Measurements from ENCODE around the gene KRT78.
"Not testable (repeated sequence)": the region's sequence is repeated elsewhere in the genome, so short reads cannot be mapped to it uniquely, and the experiment has no call there.

Gene KRT78

GRCh38 chr12:52798003-52798670 is 50.7 kb downstream of the KRT78 start:
- TF ChIP-seq CTCF (IDR thresholded peaks at IDR 0.05; ENCODE audit: insufficient read depth, low read depth, low read length, missing control alignments): no peak
- H3K4me3 ChIP-seq (ENCODE audit: low read length): no peak overlapping the region
- peak; percentile 58 for DNase-seq (ENCODE audit: low read depth)

GRCh38 chr12:52797529-52797894 is 51.3 kb downstream of the KRT78 start:
- H3K4me3 ChIP-seq (ENCODE audit: low read length): no peak overlapping the region
- TF ChIP-seq CTCF (IDR thresholded peaks at IDR 0.05; ENCODE audit: insufficient read depth, low read depth, low read length, missing control alignments): no peak
- DNase-seq (ENCODE audit: low read depth): no peak

- DNase-seq (ENCODE audit: low read depth): no peak
- TF ChIP-seq CTCF (IDR thresholded peaks at IDR 0.05; ENCODE audit: insufficient read depth, low read depth, low read length, missing control alignments): no peak
- no peak overlapping the region for H3K4me3 ChIP-seq (ENCODE audit: low read length)
These were observed 51.8 kb downstream of the KRT78 start for GRCh38 chr12:52796839-52797528.

- H3K4me3 ChIP-seq (ENCODE audit: low read length): no peak overlapping the region
- no peak for DNase-seq (ENCODE audit: low read depth)
- TF ChIP-seq CTCF (IDR thresholded peaks at IDR 0.05; ENCODE audit: insufficient read depth, low read depth, low read length, missing control alignments): no peak
These were observed 52.4 kb downstream of the KRT78 start for GRCh38 chr12:52796429-52796794.

GRCh38 chr12:52795694-52796428 is 52.9 kb downstream of the KRT78 start, which contains the start of gene KRT3:
Gene KRT3 (minus strand): TSS chr12:52796117. CDS start chr12:52796042, 75 bp downstream.
- no peak for DNase-seq (ENCODE audit: low read depth)
- H3K4me3 ChIP-seq (ENCODE audit: low read length): no peak within 1 kb of the TSS
- no peak for TF ChIP-seq CTCF (IDR thresholded peaks at IDR 0.05; ENCODE audit: insufficient read depth, low read depth, low read length, missing control alignments)

- not testable (repeated sequence) for DNase-seq (ENCODE audit: low read depth); H3K4me3 ChIP-seq (ENCODE audit: low read length)
These were observed 53.5 kb downstream of the KRT78 start for GRCh38 chr12:52795332-52795674.

GRCh38 chr12:52794479-52795331 is 54.1 kb downstream of the KRT78 start:
- DNase-seq (ENCODE audit: low read depth): peak; percentile 26
- TF ChIP-seq CTCF (IDR thresholded peaks at IDR 0.05; ENCODE audit: insufficient read depth, low read depth, low read length, missing control alignments): no peak
- no peak overlapping the region for H3K4me3 ChIP-seq (ENCODE audit: low read length)

All from epithelial cell of esophagus (primary cell).